IMR-90 (cell line): ENCODE results near the gene HRH3. TPM values are rescaled to one million over a fixed set of nuclear protein-coding genes. Genes with fewer than 3 reads are reported as not detected.

Experiments used
- ATAC-seq: fragments of 200-7000 bp; cut with Tn5 transposase; 2 replicates; pipeline ENCODE4 v1.9.1; 2020; ENCODE audit warnings: low read depth, mild to moderate bottlenecking, moderate library complexity
- BruUV-seq: library from RNA; stranded (reverse); fragments of 400-500 nt; replicated peaks from 2 replicates; lab custom pipeline; 2021; lab: Mats Ljungman, UMichigan
- CTCF ChIA-PET: fragments of 300-600 bp; formaldehyde crosslinking; extraction: SDS; loops from one replicate; lab custom pipeline; 2021; ENCODE audit warnings: antibody characterized with exemption; lab: Yijun Ruan, JAX
- POLR2A ChIA-PET: fragments of 300-600 bp; sonication (Branson Sonifier 250); formaldehyde crosslinking; loops from one replicate; lab custom pipeline; 2022; ENCODE audit warnings: antibody characterized with exemption; ENCODE audit not compliant: unreplicated experiment; lab: Charles Lee
- DNase-seq: peaks from one replicate; pipeline ENCODE4 v3.0.0; 2013
- H2AFZ ChIP-seq: replicated peaks from 2 replicates; pipeline ENCODE3; 2013; ENCODE audit warnings: low read length, mild to moderate bottlenecking; ENCODE audit not compliant: poor library complexity
- H2AK5ac ChIP-seq: 2 replicates; pipeline ENCODE4 v1.6.1; 2013; ENCODE audit warnings: low read depth, low read length, inconsistent platforms
- H2AK9ac ChIP-seq: replicated peaks from 2 replicates; pipeline ENCODE3; 2013; ENCODE audit warnings: mild to moderate bottlenecking, low read depth, low read length, moderate library complexity; ENCODE audit not compliant: poor library complexity
- H2BK120ac ChIP-seq: 2 replicates; pipeline ENCODE4 v1.6.1; 2013; ENCODE audit warnings: low read depth, low read length, inconsistent platforms
- H2BK15ac ChIP-seq: 3 replicates; pipeline ENCODE4 v1.6.1; 2013; ENCODE audit warnings: low read depth, low read length, inconsistent platforms
- H2BK20ac ChIP-seq: 2 replicates; pipeline ENCODE4 v1.6.1; 2013; ENCODE audit warnings: low read depth, mild to moderate bottlenecking, inconsistent platforms, low read length, moderate library complexity
- H2BK5ac ChIP-seq: 2 replicates; pipeline ENCODE4 v1.6.1; 2013; ENCODE audit warnings: mild to moderate bottlenecking, low read depth, low read length, inconsistent platforms; ENCODE audit not compliant: poor library complexity, severe bottlenecking
- H3K14ac ChIP-seq: replicated peaks from 2 replicates; pipeline ENCODE4 v1.6.1; 2013; ENCODE audit warnings: low read depth, low read length, inconsistent platforms
- H3K18ac ChIP-seq: 2 replicates; pipeline ENCODE4 v1.6.1; 2013; ENCODE audit warnings: low read depth, low read length, control low read depth
- H3K23ac ChIP-seq: 2 replicates; pipeline ENCODE4 v1.6.1; 2013; ENCODE audit warnings: low read depth, low read length, inconsistent platforms
- H3K27ac ChIP-seq: 2 replicates; pipeline ENCODE4 v1.5.1; 2013; ENCODE audit warnings: mild to moderate bottlenecking, control low read depth, low read length; ENCODE audit not compliant: insufficient read depth
- H3K27me3 ChIP-seq: 2 replicates; pipeline ENCODE4 v1.6.1; 2013; ENCODE audit warnings: low read length; ENCODE audit not compliant: control insufficient read depth, insufficient read depth
- H3K36me3 ChIP-seq: 2 replicates; pipeline ENCODE4 v1.6.1; 2013; ENCODE audit warnings: low read length, mixed read lengths; ENCODE audit not compliant: control insufficient read depth, insufficient read depth
- H3K4ac ChIP-seq: 2 replicates; pipeline ENCODE4 v1.6.1; 2013; ENCODE audit warnings: low read depth, low read length, inconsistent platforms
- H3K4me1 ChIP-seq: 2 replicates; pipeline ENCODE4 v1.6.1; 2013; ENCODE audit warnings: low read length, mixed read lengths; ENCODE audit not compliant: control insufficient read depth, insufficient read depth
- H3K4me2 ChIP-seq: 2 replicates; pipeline ENCODE4 v1.6.1; 2013; ENCODE audit warnings: low read depth, mild to moderate bottlenecking, control low read depth, low read length, moderate library complexity
- H3K4me3 ChIP-seq: 2 replicates; pipeline ENCODE4 v1.5.1; 2013; ENCODE audit warnings: low read depth, mild to moderate bottlenecking, control low read depth, low read length, moderate library complexity; ENCODE audit not compliant: insufficient read depth
- H3K56ac ChIP-seq: 2 replicates; pipeline ENCODE4 v1.6.1; 2013; ENCODE audit warnings: low read length, inconsistent platforms; ENCODE audit not compliant: insufficient read depth; ENCODE audit errors: extremely low read depth
- H3K79me1 ChIP-seq, 2 experiments: 2 replicates each; pipeline ENCODE4 v1.6.1; 2013; ENCODE audit warnings: low read length in 2 of 2, inconsistent platforms in 1 of 2, low read depth in 1 of 2
- H3K9ac ChIP-seq: 2 replicates; pipeline ENCODE4 v1.6.1; 2013; ENCODE audit warnings: low read depth, low read length, control low read depth
- H3K9me1 ChIP-seq: 2 replicates; pipeline ENCODE4 v1.6.1; 2013; ENCODE audit warnings: low read length, inconsistent platforms; ENCODE audit not compliant: insufficient read depth
- H3K9me3 ChIP-seq: 2 replicates; pipeline ENCODE4 v1.6.1; 2013; ENCODE audit warnings: low read length; ENCODE audit not compliant: control insufficient read depth, insufficient read depth
- H4K20me1 ChIP-seq: 2 replicates; pipeline ENCODE4 v1.6.1; 2013; ENCODE audit warnings: low read length, inconsistent platforms; ENCODE audit not compliant: insufficient read depth
- H4K5ac ChIP-seq: 2 replicates; pipeline ENCODE4 v1.6.1; 2013; ENCODE audit warnings: mild to moderate bottlenecking, low read depth, low read length, control low read depth
- H4K8ac ChIP-seq, 2 experiments: 2 replicates each; pipeline ENCODE4 v1.6.1; 2013; ENCODE audit warnings: low read depth in 2 of 2, low read length in 2 of 2, control low read depth in 1 of 2, inconsistent platforms in 1 of 2
- H4K91ac ChIP-seq: 2 replicates; pipeline ENCODE4 v1.6.1; 2013; ENCODE audit warnings: low read depth, low read length, inconsistent platforms; ENCODE audit not compliant: insufficient read depth
- BHLHE40 ChIP-seq: fragments of 150-350 bp; IDR thresholded peaks from 2 replicates; pipeline ENCODE4 v1.6.1; 2016; ENCODE audit warnings: mild to moderate bottlenecking, low read depth, low read length
- CEBPB ChIP-seq: IDR thresholded peaks from 2 replicates; pipeline ENCODE4 v1.6.1; 2012; ENCODE audit warnings: low read depth, low read length, improper control_type of control experiment
- CHD1 ChIP-seq: IDR thresholded peaks from 2 replicates; pipeline ENCODE4 v1.6.1; 2012; ENCODE audit warnings: low read depth, low read length, improper control_type of control experiment
- CTCF ChIP-seq: conservative IDR thresholded peaks from 2 replicates; pipeline ENCODE4 v1.5.1; 2012; ENCODE audit warnings: mild to moderate bottlenecking, low read depth, low read length, improper control_type of control experiment
- FOS ChIP-seq: fragments of 150-350 bp; IDR thresholded peaks from 2 replicates; pipeline ENCODE4 v1.6.1; 2016; ENCODE audit warnings: low read depth, low read length
- MAFK ChIP-seq: IDR thresholded peaks from 2 replicates; pipeline ENCODE4 v1.6.1; 2012; ENCODE audit warnings: low read depth, low read length, improper control_type of control experiment
- MAZ ChIP-seq: IDR thresholded peaks from 2 replicates; pipeline ENCODE4 v1.6.1; 2012; ENCODE audit warnings: low read depth, mild to moderate bottlenecking, low read length, improper control_type of control experiment, moderate library complexity, borderline replicate concordance
- MXI1 ChIP-seq: IDR thresholded peaks from 2 replicates; pipeline ENCODE4 v1.6.1; 2012; ENCODE audit warnings: low read depth, mild to moderate bottlenecking, low read length, moderate library complexity, borderline replicate concordance
- NFE2L2 ChIP-seq: fragments of 150-350 bp; IDR thresholded peaks from 2 replicates; pipeline ENCODE4 v1.6.1; 2016; ENCODE audit warnings: low read depth, mild to moderate bottlenecking, low read length
- RAD21 ChIP-seq: IDR thresholded peaks from 2 replicates; pipeline ENCODE4 v1.6.1; 2012; ENCODE audit warnings: low read length, improper control_type of control experiment
- RFX5 ChIP-seq: IDR thresholded peaks from 2 replicates; pipeline ENCODE4 v1.8.0; 2012; ENCODE audit warnings: low read depth, mild to moderate bottlenecking, low read length, moderate library complexity
- SMC3 ChIP-seq: fragments of 150-350 bp; IDR thresholded peaks from 2 replicates; pipeline ENCODE4 v1.6.1; 2016; ENCODE audit warnings: low read depth, mild to moderate bottlenecking, antibody characterized with exemption, low read length, moderate library complexity
- WGBS, 2 experiments: methylation state at CpG; one replicate each; pipeline versions ENCODE4 v1.1.5 to v1.1.7; 2013; ENCODE audit warnings: missing lambda C conversion rate in 2 of 2; ENCODE audit not compliant: insufficient read length in 1 of 2; ENCODE audit errors: extremely low coverage in 2 of 2; 5-methylcytosine and 5-hydroxymethylcytosine counted together
- dilution Hi-C: fragments of 300-500 bp; cut with HindIII; formaldehyde crosslinking; loops from one replicate; pipeline ENCODE4 v1.14.3; 2018; ENCODE audit warnings: low sequenced_read_pairs; ENCODE audit not compliant: unreplicated experiment
- in situ Hi-C: fragments of 300-500 bp; cut with MboI; formaldehyde crosslinking; loops from 3 replicates; pipeline ENCODE4 v1.14.3; 2019; ENCODE audit warnings: low sequenced_read_pairs, inconsistent platforms, mixed read lengths
- intact Hi-C: fragments of 100-400 bp; cut with micrococcal nuclease; formaldehyde crosslinking; loops from 2 replicates; pipeline ENCODE4 v1.10.0; 2022
- polyA plus RNA-seq, 3 experiments: library from polyadenylated mRNA; depleted of rRNA; stranded (reverse); fragments of >200 nt; gene quantifications; 2 replicates each; pipeline ENCODE4 v1.2.3, GENCODE V29; 2012; ENCODE audit warnings: low replicate concordance in 1 of 3
- total RNA-seq: library from RNA; depleted of rRNA; stranded (reverse); fragments of >200 nt; gene quantifications from 2 replicates; pipeline ENCODE4 v1.2.3, GENCODE V29; 2012
- TF ChIP-seq, protein P1 (sequence below): fragments of 150-350 bp; IDR thresholded peaks from 2 replicates; pipeline ENCODE4 v1.6.1; 2016; ENCODE audit warnings: low read depth, mild to moderate bottlenecking, low read length, moderate library complexity, borderline replicate concordance

Gene HRH3
- total and polyA plus RNA-seq, 2 of the 4 experiments (the other 2 are of a cell fraction), result not detected

- H3K4me2 ChIP-seq, result no peak overlapping the region
- no peak overlapping the region for H2AK5ac ChIP-seq
- no peak overlapping the region for H3K4ac ChIP-seq
- no peaks in the 10 kb centered on the region for H3K4me1 ChIP-seq
- H3K36me3 ChIP-seq, result peaks cover 43% of the 10 kb centered on the region
- no peak overlapping the region for H3K4me3 ChIP-seq
- no peaks in the 10 kb centered on the region for H3K27me3 ChIP-seq
- in situ Hi-C loops (no loop called here), dilution Hi-C loops (no loop called here), intact Hi-C loops (no loop called here)
- 100% methylated on average over 3 of the region's 5 CpGs; no CpG with 5 or more reads in 1 of the 2 experiments for WGBS, 2 experiments
- CTCF ChIA-PET, result no interaction called here
- no peak overlapping the region for H3K23ac ChIP-seq
- DNase-seq, result peak; percentile 45
- TF ChIP-seq, protein P1, sequence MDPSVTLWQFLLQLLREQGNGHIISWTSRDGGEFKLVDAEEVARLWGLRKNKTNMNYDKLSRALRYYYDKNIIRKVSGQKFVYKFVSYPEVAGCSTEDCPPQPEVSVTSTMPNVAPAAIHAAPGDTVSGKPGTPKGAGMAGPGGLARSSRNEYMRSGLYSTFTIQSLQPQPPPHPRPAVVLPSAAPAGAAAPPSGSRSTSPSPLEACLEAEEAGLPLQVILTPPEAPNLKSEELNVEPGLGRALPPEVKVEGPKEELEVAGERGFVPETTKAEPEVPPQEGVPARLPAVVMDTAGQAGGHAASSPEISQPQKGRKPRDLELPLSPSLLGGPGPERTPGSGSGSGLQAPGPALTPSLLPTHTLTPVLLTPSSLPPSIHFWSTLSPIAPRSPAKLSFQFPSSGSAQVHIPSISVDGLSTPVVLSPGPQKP, result no peak
- TF ChIP-seq MAZ (no peak), BHLHE40 (no peak), FOS (no peak), RFX5 (no peak), NFE2L2 (no peak), CTCF (no peak), SMC3 (no peak), CHD1 (no peak), RAD21 (no peak), MAFK (no peak), MXI1 (no peak), CEBPB (no peak)
- peak; percentile 55 for ATAC-seq
- H2BK15ac ChIP-seq, result no peak overlapping the region
- H3K18ac ChIP-seq, result no peak overlapping the region
- no peak overlapping the region for H2BK20ac ChIP-seq
- H3K9me1 ChIP-seq, result no peaks in the 10 kb centered on the region; the same call in 1 of the 2 replicates
- H2BK120ac ChIP-seq, result no peak overlapping the region
- no peak overlapping the region for H3K27ac ChIP-seq
- H3K56ac ChIP-seq, result no peak overlapping the region
- no peak overlapping the region for H3K14ac ChIP-seq
- peaks cover 4% of the 10 kb centered on the region; the same call in 1 of the 2 replicates for H4K20me1 ChIP-seq
- H2AFZ ChIP-seq, result no peak overlapping the region
- no peaks in the 10 kb centered on the region; a peak in 2 of 4 replicates for H3K79me1 ChIP-seq
- H4K8ac ChIP-seq, result no peak overlapping the region
- no peak overlapping the region for H3K9ac ChIP-seq
- peak overlapping the region; percentile 61 for H2AK9ac ChIP-seq
- no peaks in the 10 kb centered on the region for H3K9me3 ChIP-seq
- BruUV-seq, result no TSS peak
- H4K91ac ChIP-seq, result no peak overlapping the region
- H4K5ac ChIP-seq, result no peak overlapping the region
- POLR2A ChIA-PET, result no interaction called here
- H2BK5ac ChIP-seq, result no peak overlapping the region
Observed at GRCh38 chr20:62202083-62202395, 18.0 kb downstream of the HRH3 start.
